HCT116 (cell line): ENCODE results near the gene SPAG6. TPM values are rescaled to one million over a fixed set of nuclear protein-coding genes. Genes with fewer than 3 reads are reported as not detected.

Source experiments
- ATAC-seq: fragments of 200-7000 bp; cut with Tn5 transposase; 2 replicates; pipeline ENCODE4 v1.9.1; 2020; ENCODE audit warnings: mild to moderate bottlenecking, moderate library complexity
- BruUV-seq: library from RNA; stranded (reverse); fragments of 400-500 nt; replicated peaks from 2 replicates; lab custom pipeline; 2021; lab: Mats Ljungman, UMichigan
- CTCF ChIA-PET: fragments of 300-600 bp; sonication (Branson Sonifier 250); formaldehyde crosslinking; loops from one replicate; lab custom pipeline; 2021; ENCODE audit warnings: antibody characterized with exemption; lab: Charles Lee
- POLR2A ChIA-PET: fragments of 300-600, 350-600 bp; sonication (Branson Sonifier 250); formaldehyde crosslinking; loops from one replicate; lab custom pipeline; 2021; ENCODE audit warnings: antibody characterized with exemption; lab: Charles Lee
- RAD21 ChIA-PET, 2 experiments: fragments of 300-600 bp; sonication (Branson Sonifier 250); formaldehyde crosslinking; loops; one replicate each; lab custom pipeline; 2023; ENCODE audit warnings: low total read pairs in 2 of 2; ENCODE audit not compliant: uncharacterized antibody in 2 of 2, unreplicated experiment in 2 of 2, low non-redundant PET in 1 of 2; lab: Charles Lee
- DNase-seq: peaks from one replicate; pipeline ENCODE4 v3.0.0-alpha.2; 2010; ENCODE audit warnings: low read depth, low spot score
- H2AFZ ChIP-seq: fragments of 200-600 bp; shearing (Covaris generic), sonication (generic); 2 replicates; pipeline ENCODE4 v1.6.1; 2017; ENCODE audit warnings: low read depth, mixed run types, mixed read lengths, antibody characterized with exemption, low read length; ENCODE audit not compliant: poor library complexity, severe bottlenecking
- H3K27ac ChIP-seq: 2 replicates; pipeline ENCODE4 v1.5.1; 2012; ENCODE audit warnings: low read depth, low read length
- H3K27me3 ChIP-seq: fragments of 200-600 bp; sonication (generic); 2 replicates; pipeline ENCODE4 v1.6.1; 2016; ENCODE audit warnings: mixed run types, low read length, mixed read lengths; ENCODE audit not compliant: insufficient read depth
- H3K36me3 ChIP-seq, 2 experiments: fragments of 200-500 bp in 1 of 2; fragments of 200-600 bp in 1 of 2; sonication (Bioruptor generic) in 1 of 2; sonication (generic) in 1 of 2; 2 replicates each; pipeline versions ENCODE4 v1.5.1 to v1.6.1; 2014 to 2016; ENCODE audit warnings: low read length in 2 of 2, inconsistent platforms in 1 of 2, mixed read lengths in 1 of 2, mixed run types in 1 of 2; ENCODE audit not compliant: insufficient read depth in 2 of 2, control insufficient read depth in 1 of 2
- H3K4me1 ChIP-seq, 2 experiments: fragments of 200-600 bp in 1 of 2; sonication (generic) in 1 of 2; 2 replicates each; pipeline versions ENCODE4 v1.5.1 to v1.6.1; 2012 to 2017; ENCODE audit warnings: low read length in 2 of 2, inconsistent platforms in 1 of 2, mild to moderate bottlenecking in 1 of 2, mixed read lengths in 1 of 2, mixed run types in 1 of 2, moderate library complexity in 1 of 2; ENCODE audit not compliant: insufficient read depth in 2 of 2, control insufficient read depth in 1 of 2
- H3K4me2 ChIP-seq: fragments of 200-600 bp; sonication (generic); 2 replicates; pipeline ENCODE4 v1.6.1; 2017; ENCODE audit warnings: mixed run types, low read length, mixed read lengths
- H3K4me3 ChIP-seq, 2 experiments: fragments of 200-600 bp in 1 of 2; sonication (generic) in 1 of 2; replicated peaks in 1 of 2; 2 replicates each; pipeline ENCODE4 v1.5.1; 2011 to 2016; ENCODE audit warnings: low read length in 2 of 2, control low read depth in 1 of 2, low read depth in 1 of 2, mild to moderate bottlenecking in 1 of 2, mixed read lengths in 1 of 2, mixed run types in 1 of 2
- H3K79me2 ChIP-seq: fragments of 200-600 bp; sonication (generic); 2 replicates; pipeline ENCODE4 v1.6.1; 2017; ENCODE audit warnings: mild to moderate bottlenecking, mixed run types, low read length, moderate library complexity, mixed read lengths; ENCODE audit not compliant: insufficient read depth
- H3K9ac ChIP-seq: fragments of 200-600 bp; sonication (generic); 2 replicates; pipeline ENCODE4 v1.6.1; 2016; ENCODE audit warnings: low read length, mixed read lengths
- H3K9me2 ChIP-seq: fragments of 200-600 bp; sonication (generic), shearing (Covaris generic); 2 replicates; pipeline ENCODE4 v1.6.1; 2017; ENCODE audit warnings: mixed run types, mild to moderate bottlenecking, moderate library complexity; ENCODE audit not compliant: insufficient read depth
- H3K9me3 ChIP-seq, 2 experiments: fragments of 200-500 bp in 1 of 2; fragments of 200-600 bp in 1 of 2; sonication (Bioruptor generic) in 1 of 2; sonication (generic) in 1 of 2; 2 replicates each; pipeline ENCODE4 v1.6.1; 2014 to 2017; ENCODE audit warnings: low read length in 2 of 2, mixed read lengths in 2 of 2, inconsistent platforms in 1 of 2, low read depth in 1 of 2, mild to moderate bottlenecking in 1 of 2, mixed run types in 1 of 2, moderate library complexity in 1 of 2; ENCODE audit not compliant: control insufficient read depth in 1 of 2, insufficient read depth in 1 of 2
- H4K20me1 ChIP-seq: fragments of 200-600 bp; sonication (generic), shearing (Covaris generic); 2 replicates; pipeline ENCODE4 v1.6.1; 2017; ENCODE audit warnings: mixed run types, mild to moderate bottlenecking, moderate library complexity; ENCODE audit not compliant: insufficient read depth
- EGR1 ChIP-seq: IDR thresholded peaks from 2 replicates; pipeline ENCODE4 v1.6.1; 2012; ENCODE audit warnings: low read depth
- ELF1 ChIP-seq: IDR thresholded peaks from 2 replicates; pipeline ENCODE4 v1.6.1; 2012; ENCODE audit warnings: low read depth, borderline replicate concordance
- EZH2 ChIP-seq: fragments of 200-600 bp; sonication (generic); IDR thresholded peaks from 2 replicates; pipeline ENCODE4 v1.6.1; 2017; ENCODE audit warnings: antibody characterized with exemption, mixed run types
- EZH2phosphoT487 ChIP-seq: fragments of 200-600 bp; IDR thresholded peaks from 2 replicates; pipeline ENCODE4 v1.6.1; 2018; ENCODE audit warnings: antibody characterized with exemption, borderline replicate concordance
- POLR2A ChIP-seq: IDR thresholded peaks from 2 replicates; pipeline ENCODE4 v1.7.0; 2011; ENCODE audit warnings: borderline replicate concordance; ENCODE audit not compliant: insufficient read depth, insufficient read length; ENCODE audit errors: extremely low read depth
- POLR2AphosphoS5 ChIP-seq: IDR thresholded peaks from 2 replicates; pipeline ENCODE4 v1.6.1; 2011; ENCODE audit warnings: mild to moderate bottlenecking, low read depth, low read length, moderate library complexity
- RAD21 ChIP-seq: IDR thresholded peaks from 2 replicates; pipeline ENCODE4 v1.6.1; 2012; ENCODE audit warnings: low read depth, mild to moderate bottlenecking
- SIN3A ChIP-seq: IDR thresholded peaks from 2 replicates; pipeline ENCODE4 v1.6.1; 2012; ENCODE audit warnings: low read depth
- SRF ChIP-seq: IDR thresholded peaks from 2 replicates; pipeline ENCODE4 v1.6.1; 2012; ENCODE audit warnings: low read depth
- TCF7L2 ChIP-seq: IDR thresholded peaks from 2 replicates; pipeline ENCODE4 v1.7.0; 2011; ENCODE audit warnings: borderline replicate concordance, inconsistent platforms; ENCODE audit not compliant: insufficient read depth, insufficient read length; ENCODE audit errors: extremely low read depth
- YY1 ChIP-seq: IDR thresholded peaks from 2 replicates; pipeline ENCODE4 v1.6.1; 2011; ENCODE audit warnings: low read length, low read depth, moderate library complexity, mild to moderate bottlenecking; ENCODE audit not compliant: insufficient replicate concordance; ENCODE audit errors: extremely low read depth
- ZFX ChIP-seq: fragments of 450-650 bp; IDR thresholded peaks from 2 replicates; pipeline ENCODE4 v1.6.1; 2017
- intact Hi-C: fragments of 100-400 bp; cut with micrococcal nuclease; formaldehyde crosslinking; loops from 2 replicates; pipeline ENCODE4 v1.10.0; 2022
- total RNA-seq: library from RNA; stranded (reverse); gene quantifications from one replicate; pipeline ENCODE4 v1.2.1, GENCODE V29; 2021; ENCODE audit not compliant: unreplicated experiment
- TF ChIP-seq, protein P1 (sequence below): IDR thresholded peaks from 2 replicates; pipeline ENCODE4 v1.6.1; 2012
- TF ChIP-seq, protein P2 (sequence below): IDR thresholded peaks from 2 replicates; pipeline ENCODE4 v1.6.1; 2011; ENCODE audit warnings: mild to moderate bottlenecking, low read length, moderate library complexity; ENCODE audit not compliant: insufficient replicate concordance; ENCODE audit errors: extremely low read depth
- TF ChIP-seq, protein P3 (sequence below), 3 experiments: fragments of 200-600 bp in 1 of 3; sonication (generic) in 1 of 3; IDR thresholded peaks in 2 of 3; conservative IDR thresholded peaks in 1 of 3; 2 replicates each; pipeline ENCODE4 v1.5.1; 2012 to 2017; ENCODE audit warnings: low read depth in 2 of 3, low read length in 2 of 3, antibody characterized with exemption in 1 of 3, borderline replicate concordance in 1 of 3, control low read depth in 1 of 3, mild to moderate bottlenecking in 1 of 3, mixed read lengths in 1 of 3, mixed run types in 1 of 3, moderate library complexity in 1 of 3; ENCODE audit not compliant: insufficient read depth in 1 of 3
- TF ChIP-seq, protein P4 (sequence below): IDR thresholded peaks from 2 replicates; pipeline ENCODE4 v1.6.1; 2012
- TF ChIP-seq, protein P5 (sequence below): IDR thresholded peaks from 2 replicates; pipeline ENCODE4 v1.6.1; 2012; ENCODE audit warnings: low read depth

The SPAG6 gene
- total RNA-seq, 1 experiment from 2014 or later, result not detected

DNA sequence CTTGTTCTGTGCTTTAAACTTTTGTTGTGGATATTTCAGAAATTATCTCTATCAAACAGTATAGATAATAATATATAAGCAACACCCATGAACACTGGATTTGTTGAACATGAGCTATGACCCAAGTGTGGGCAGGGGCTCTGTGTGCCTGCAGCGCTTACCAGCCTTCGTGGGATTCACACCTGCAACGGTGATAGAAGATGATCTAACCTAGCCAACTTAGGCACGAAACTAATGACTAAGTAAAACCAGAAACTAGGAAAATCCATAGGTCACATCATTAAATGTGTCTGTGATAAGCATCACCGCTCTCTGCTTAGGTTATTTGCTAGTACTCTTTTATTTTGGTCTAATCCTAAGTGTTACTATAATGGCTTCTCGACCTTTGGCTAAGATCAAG is 18.0 kb downstream of the SPAG6 start:
- intact Hi-C loops, result no loop called here
- Histone ChIP-seq H3K9me2 (no peaks in the 10 kb centered on the region), H4K20me1 (no peaks in the 10 kb centered on the region), H3K36me3 (no peaks in the 10 kb centered on the region), H3K4me2 (no peak overlapping the region), H3K27me3 (no peaks in the 10 kb centered on the region), H3K4me3 (no peak overlapping the region), H2AFZ (no peak overlapping the region), H3K9ac (no peak overlapping the region), H3K27ac (no peak overlapping the region), H3K4me1 (no peaks in the 10 kb centered on the region), H3K9me3 (no peaks in the 10 kb centered on the region), H3K79me2 (no peaks in the 10 kb centered on the region)
- ChIA-PET POLR2A (no interaction called here), RAD21 (no interaction called here), CTCF (no interaction called here)
- BruUV-seq, result no TSS peak
- DNase-seq (no peak), ATAC-seq (no peak)
- no peak for TF ChIP-seq SRF
- TF ChIP-seq ELF1, result no peak
- TF ChIP-seq POLR2A, result no peak
- no peak for TF ChIP-seq SIN3A
- TF ChIP-seq, protein P1, sequence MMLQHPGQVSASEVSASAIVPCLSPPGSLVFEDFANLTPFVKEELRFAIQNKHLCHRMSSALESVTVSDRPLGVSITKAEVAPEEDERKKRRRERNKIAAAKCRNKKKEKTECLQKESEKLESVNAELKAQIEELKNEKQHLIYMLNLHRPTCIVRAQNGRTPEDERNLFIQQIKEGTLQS, result no peak
- TF ChIP-seq, protein P2, sequence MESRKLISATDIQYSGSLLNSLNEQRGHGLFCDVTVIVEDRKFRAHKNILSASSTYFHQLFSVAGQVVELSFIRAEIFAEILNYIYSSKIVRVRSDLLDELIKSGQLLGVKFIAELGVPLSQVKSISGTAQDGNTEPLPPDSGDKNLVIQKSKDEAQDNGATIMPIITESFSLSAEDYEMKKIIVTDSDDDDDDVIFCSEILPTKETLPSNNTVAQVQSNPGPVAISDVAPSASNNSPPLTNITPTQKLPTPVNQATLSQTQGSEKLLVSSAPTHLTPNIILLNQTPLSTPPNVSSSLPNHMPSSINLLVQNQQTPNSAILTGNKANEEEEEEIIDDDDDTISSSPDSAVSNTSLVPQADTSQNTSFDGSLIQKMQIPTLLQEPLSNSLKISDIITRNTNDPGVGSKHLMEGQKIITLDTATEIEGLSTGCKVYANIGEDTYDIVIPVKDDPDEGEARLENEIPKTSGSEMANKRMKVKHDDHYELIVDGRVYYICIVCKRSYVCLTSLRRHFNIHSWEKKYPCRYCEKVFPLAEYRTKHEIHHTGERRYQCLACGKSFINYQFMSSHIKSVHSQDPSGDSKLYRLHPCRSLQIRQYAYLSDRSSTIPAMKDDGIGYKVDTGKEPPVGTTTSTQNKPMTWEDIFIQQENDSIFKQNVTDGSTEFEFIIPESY, result no peak
- no peak for TF ChIP-seq ZFX
- TF ChIP-seq RAD21, result no peak
- TF ChIP-seq TCF7L2, result no peak
- TF ChIP-seq YY1, result no peak
- TF ChIP-seq EZH2phosphoT487, result no peak
- no peak for TF ChIP-seq EGR1
- no peak for TF ChIP-seq EZH2
- TF ChIP-seq, protein P3, sequence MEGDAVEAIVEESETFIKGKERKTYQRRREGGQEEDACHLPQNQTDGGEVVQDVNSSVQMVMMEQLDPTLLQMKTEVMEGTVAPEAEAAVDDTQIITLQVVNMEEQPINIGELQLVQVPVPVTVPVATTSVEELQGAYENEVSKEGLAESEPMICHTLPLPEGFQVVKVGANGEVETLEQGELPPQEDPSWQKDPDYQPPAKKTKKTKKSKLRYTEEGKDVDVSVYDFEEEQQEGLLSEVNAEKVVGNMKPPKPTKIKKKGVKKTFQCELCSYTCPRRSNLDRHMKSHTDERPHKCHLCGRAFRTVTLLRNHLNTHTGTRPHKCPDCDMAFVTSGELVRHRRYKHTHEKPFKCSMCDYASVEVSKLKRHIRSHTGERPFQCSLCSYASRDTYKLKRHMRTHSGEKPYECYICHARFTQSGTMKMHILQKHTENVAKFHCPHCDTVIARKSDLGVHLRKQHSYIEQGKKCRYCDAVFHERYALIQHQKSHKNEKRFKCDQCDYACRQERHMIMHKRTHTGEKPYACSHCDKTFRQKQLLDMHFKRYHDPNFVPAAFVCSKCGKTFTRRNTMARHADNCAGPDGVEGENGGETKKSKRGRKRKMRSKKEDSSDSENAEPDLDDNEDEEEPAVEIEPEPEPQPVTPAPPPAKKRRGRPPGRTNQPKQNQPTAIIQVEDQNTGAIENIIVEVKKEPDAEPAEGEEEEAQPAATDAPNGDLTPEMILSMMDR (IDR thresholded peaks at IDR 0.05 in 2 of 3, conservative IDR thresholded peaks at IDR 0.05 in 1 of 3; ENCODE audit: borderline replicate concordance in 1 of 3, insufficient read depth in 1 of 3, low read depth in 2 of 3, low read length in 2 of 3), result no peak
- TF ChIP-seq, protein P4, sequence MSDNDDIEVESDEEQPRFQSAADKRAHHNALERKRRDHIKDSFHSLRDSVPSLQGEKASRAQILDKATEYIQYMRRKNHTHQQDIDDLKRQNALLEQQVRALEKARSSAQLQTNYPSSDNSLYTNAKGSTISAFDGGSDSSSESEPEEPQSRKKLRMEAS, result no peak
- TF ChIP-seq POLR2AphosphoS5, result no peak
- TF ChIP-seq, protein P5, sequence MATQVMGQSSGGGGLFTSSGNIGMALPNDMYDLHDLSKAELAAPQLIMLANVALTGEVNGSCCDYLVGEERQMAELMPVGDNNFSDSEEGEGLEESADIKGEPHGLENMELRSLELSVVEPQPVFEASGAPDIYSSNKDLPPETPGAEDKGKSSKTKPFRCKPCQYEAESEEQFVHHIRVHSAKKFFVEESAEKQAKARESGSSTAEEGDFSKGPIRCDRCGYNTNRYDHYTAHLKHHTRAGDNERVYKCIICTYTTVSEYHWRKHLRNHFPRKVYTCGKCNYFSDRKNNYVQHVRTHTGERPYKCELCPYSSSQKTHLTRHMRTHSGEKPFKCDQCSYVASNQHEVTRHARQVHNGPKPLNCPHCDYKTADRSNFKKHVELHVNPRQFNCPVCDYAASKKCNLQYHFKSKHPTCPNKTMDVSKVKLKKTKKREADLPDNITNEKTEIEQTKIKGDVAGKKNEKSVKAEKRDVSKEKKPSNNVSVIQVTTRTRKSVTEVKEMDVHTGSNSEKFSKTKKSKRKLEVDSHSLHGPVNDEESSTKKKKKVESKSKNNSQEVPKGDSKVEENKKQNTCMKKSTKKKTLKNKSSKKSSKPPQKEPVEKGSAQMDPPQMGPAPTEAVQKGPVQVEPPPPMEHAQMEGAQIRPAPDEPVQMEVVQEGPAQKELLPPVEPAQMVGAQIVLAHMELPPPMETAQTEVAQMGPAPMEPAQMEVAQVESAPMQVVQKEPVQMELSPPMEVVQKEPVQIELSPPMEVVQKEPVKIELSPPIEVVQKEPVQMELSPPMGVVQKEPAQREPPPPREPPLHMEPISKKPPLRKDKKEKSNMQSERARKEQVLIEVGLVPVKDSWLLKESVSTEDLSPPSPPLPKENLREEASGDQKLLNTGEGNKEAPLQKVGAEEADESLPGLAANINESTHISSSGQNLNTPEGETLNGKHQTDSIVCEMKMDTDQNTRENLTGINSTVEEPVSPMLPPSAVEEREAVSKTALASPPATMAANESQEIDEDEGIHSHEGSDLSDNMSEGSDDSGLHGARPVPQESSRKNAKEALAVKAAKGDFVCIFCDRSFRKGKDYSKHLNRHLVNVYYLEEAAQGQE, result no peak
